SK-N-MC (cell line): ENCODE data around the gene E2F4.

Experiments used
- EZH2 ChIP-seq: fragments of 200-600 bp; sonication (generic); IDR thresholded peaks from one replicate; pipeline ENCODE4 v1.6.1; 2017; ENCODE audit warnings: antibody characterized with exemption
- FOXP2 ChIP-seq: optimal IDR thresholded peaks from 2 replicates; pipeline ENCODE3; 2011; ENCODE audit warnings: mild to moderate bottlenecking, moderate library complexity; ENCODE audit not compliant: insufficient read depth; ENCODE audit errors: extremely low read length, control extremely low read depth
- POLR2AphosphoS5 ChIP-seq: IDR thresholded peaks from 2 replicates; pipeline ENCODE4 v1.6.1; 2012; ENCODE audit warnings: mild to moderate bottlenecking, low read depth, low read length, borderline replicate concordance

DNA sequence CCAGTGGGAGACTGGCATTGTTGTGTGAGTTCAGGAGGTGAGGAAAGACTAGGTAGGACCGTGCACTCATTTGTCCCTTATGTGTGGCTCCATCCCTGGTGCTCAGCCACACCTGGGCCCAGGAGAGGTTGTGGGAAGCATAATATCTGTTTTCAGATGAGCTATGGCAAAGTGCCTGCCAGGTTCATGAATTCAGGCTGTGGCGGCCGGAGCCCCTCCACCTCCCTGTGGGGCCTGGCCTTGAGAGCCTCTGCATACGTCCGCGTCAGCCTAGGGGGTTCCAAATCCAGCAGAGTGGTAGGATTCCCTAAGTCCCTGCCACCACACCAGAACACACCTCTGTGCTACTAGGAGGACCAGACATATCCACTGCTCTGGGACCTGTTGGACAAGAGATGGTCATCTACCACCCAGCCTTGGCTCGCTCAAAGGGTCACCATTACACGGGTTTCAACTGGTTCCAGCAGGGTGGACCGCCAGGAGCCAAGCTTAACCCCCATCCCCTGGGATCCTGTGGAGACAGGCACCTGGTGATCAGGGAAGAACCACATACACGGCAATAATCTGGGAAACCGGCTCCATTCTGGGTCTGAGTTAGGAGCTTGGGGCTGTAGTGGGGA is 43.2 kb upstream of the E2F4 start:
- TF ChIP-seq POLR2AphosphoS5 (no peak), EZH2 (no peak), FOXP2 (no peak)
